Neural progenitor cell (in vitro differentiated cells): ENCODE measurements around the gene PRSS50. TPM values are rescaled to one million over a fixed set of nuclear protein-coding genes. Genes with fewer than 3 reads are reported as not detected.

Source experiments
- DNase-seq: peaks from one replicate; pipeline ENCODE4 v3.0.0-alpha.2; 2016; ENCODE audit warnings: low spot score
- H2AFZ ChIP-seq: fragments of 200-600 bp; sonication (generic); replicated peaks from 2 replicates; pipeline ENCODE4 v1.6.1; 2016; ENCODE audit warnings: antibody characterized with exemption
- H3F3A ChIP-seq: fragments of 200-600 bp; sonication (generic); 2 replicates; pipeline ENCODE4 v1.6.1; 2016; ENCODE audit warnings: antibody characterized with exemption, low read depth
- H3K27ac ChIP-seq: fragments of 200-600 bp; sonication (generic); 2 replicates; pipeline ENCODE4 v1.5.1; 2016; ENCODE audit warnings: mild to moderate bottlenecking
- H3K27me3 ChIP-seq: fragments of 200-600 bp; sonication (generic); 2 replicates; pipeline ENCODE4 v1.6.1; 2016; ENCODE audit warnings: mild to moderate bottlenecking, moderate library complexity
- H3K36me3 ChIP-seq: fragments of 200-600 bp; sonication (generic); 2 replicates; pipeline ENCODE4 v1.5.1; 2016
- H3K4me1 ChIP-seq: fragments of 200-600 bp; sonication (generic); 2 replicates; pipeline ENCODE4 v1.6.1; 2016; ENCODE audit warnings: mixed run types
- H3K4me2 ChIP-seq: fragments of 200-600 bp; sonication (generic); 2 replicates; pipeline ENCODE4 v1.6.1; 2016
- H3K4me3 ChIP-seq: fragments of 200-600 bp; sonication (generic); 2 replicates; pipeline ENCODE4 v1.5.1; 2016
- H3K79me2 ChIP-seq: fragments of 200-600 bp; sonication (generic); 2 replicates; pipeline ENCODE4 v1.6.1; 2016; ENCODE audit warnings: low read depth
- H3K9ac ChIP-seq: fragments of 200-600 bp; sonication (generic); 2 replicates; pipeline ENCODE4 v1.6.1; 2016
- H3K9me3 ChIP-seq: fragments of 200-600 bp; sonication (generic); 2 replicates; pipeline ENCODE4 v1.5.1; 2016; ENCODE audit warnings: low read depth
- H4K20me1 ChIP-seq: fragments of 200-600 bp; sonication (generic); 2 replicates; pipeline ENCODE4 v1.6.1; 2016; ENCODE audit warnings: low read depth
- H3K27ac Mint-ChIP-seq: 3 replicates; pipeline ENCODE4 v1.8.0; 2021; ENCODE audit warnings: mixed read lengths
- H3K27me3 Mint-ChIP-seq: 2 replicates; pipeline ENCODE4 v1.8.0; 2022; ENCODE audit warnings: low read depth, mild to moderate bottlenecking, inconsistent platforms, moderate library complexity, mixed read lengths; ENCODE audit not compliant: insufficient read depth
- H3K36me3 Mint-ChIP-seq: 3 replicates; pipeline ENCODE4 v1.8.0; 2021; ENCODE audit warnings: mixed read lengths
- H3K4me1 Mint-ChIP-seq: 3 replicates; pipeline ENCODE4 v1.8.0; 2021; ENCODE audit warnings: mixed read lengths
- H3K4me3 Mint-ChIP-seq: 3 replicates; pipeline ENCODE4 v1.8.0; 2021; ENCODE audit warnings: mild to moderate bottlenecking, moderate library complexity, mixed read lengths
- H3K9me3 Mint-ChIP-seq: 3 replicates; pipeline ENCODE4 v1.8.0; 2020; ENCODE audit warnings: mixed read lengths
- CTCF ChIP-seq: fragments of 200-600 bp; sonication (generic); IDR thresholded peaks from 2 replicates; pipeline ENCODE4 v1.5.1; 2017; ENCODE audit warnings: antibody characterized with exemption, mild to moderate bottlenecking
- EZH2 ChIP-seq: fragments of 200-600 bp; sonication (generic); IDR thresholded peaks from 2 replicates; pipeline ENCODE4 v1.6.1; 2017; ENCODE audit warnings: antibody characterized with exemption, mild to moderate bottlenecking, moderate library complexity
- EZH2phosphoT487 ChIP-seq: fragments of 200-600 bp; sonication (generic); IDR thresholded peaks from 2 replicates; pipeline ENCODE4 v1.6.1; 2017; ENCODE audit warnings: antibody characterized with exemption
- total RNA-seq: library from RNA; depleted of rRNA; stranded (reverse); fragments of >200 nt; gene quantifications from 2 replicates; pipeline ENCODE4 v1.2.3, GENCODE V29; 2015; ENCODE audit warnings: low replicate concordance

PRSS50 gene
- total RNA-seq, 1 donor from 2014 or later, result 0.28 TPM

- Histone ChIP-seq H3K27me3 (no peaks in the 10 kb centered on the region), H3K4me1 (no peaks in the 10 kb centered on the region), H3K36me3 (no peaks in the 10 kb centered on the region), H3K79me2 (no peaks in the 10 kb centered on the region), H3K4me2 (no peak overlapping the region), H3K9ac (no peak overlapping the region), H3K27ac (no peak overlapping the region), H3F3A (no peaks in the 10 kb centered on the region), H4K20me1 (no peaks in the 10 kb centered on the region), H2AFZ (no peak overlapping the region), H3K4me3 (no peak overlapping the region), H3K9me3 (no peaks in the 10 kb centered on the region)
- Mint-ChIP-seq H3K36me3 (no peaks in the 10 kb centered on the region), H3K4me1 (no peaks in the 10 kb centered on the region), H3K27ac (no peak overlapping the region), H3K27me3 (peaks cover 2% of the 10 kb centered on the region), H3K4me3 (no peak overlapping the region), H3K9me3 (no peaks in the 10 kb centered on the region)
- no peak for DNase-seq
- TF ChIP-seq EZH2phosphoT487 (no peak), CTCF (no peak), EZH2 (no peak)
Observed at GRCh38 chr3:46731795-46732194, 14.1 kb upstream of the PRSS50 start.

GRCh38 chr3:46730819-46731218, 13.2 kb upstream of the PRSS50 start:
- H3K9me3 Mint-ChIP-seq, result no peaks in the 10 kb centered on the region
- H3K36me3 Mint-ChIP-seq, result no peaks in the 10 kb centered on the region
- Histone ChIP-seq H4K20me1 (no peaks in the 10 kb centered on the region), H3K9ac (no peak overlapping the region), H3K27ac (no peak overlapping the region), H3K9me3 (no peaks in the 10 kb centered on the region), H2AFZ (no peak overlapping the region), H3F3A (no peaks in the 10 kb centered on the region), H3K27me3 (no peaks in the 10 kb centered on the region), H3K4me3 (no peak overlapping the region), H3K4me1 (no peaks in the 10 kb centered on the region), H3K79me2 (no peaks in the 10 kb centered on the region), H3K36me3 (no peaks in the 10 kb centered on the region), H3K4me2 (no peak overlapping the region)
- H3K4me3 Mint-ChIP-seq, result no peak overlapping the region
- TF ChIP-seq EZH2phosphoT487, result no peak
- TF ChIP-seq CTCF, result no peak
- no peak for TF ChIP-seq EZH2
- no peaks in the 10 kb centered on the region for H3K4me1 Mint-ChIP-seq
- peaks cover 3% of the 10 kb centered on the region for H3K27me3 Mint-ChIP-seq
- no peak for DNase-seq
- no peak overlapping the region for H3K27ac Mint-ChIP-seq

- Histone ChIP-seq H3K79me2 (no peaks in the 10 kb centered on the region), H3K27me3 (no peaks in the 10 kb centered on the region), H3K9ac (no peak overlapping the region), H3K4me2 (no peak overlapping the region), H3K4me1 (no peaks in the 10 kb centered on the region), H2AFZ (no peak overlapping the region), H3K27ac (no peak overlapping the region), H3K4me3 (no peak overlapping the region), H3K36me3 (no peaks in the 10 kb centered on the region), H3K9me3 (no peaks in the 10 kb centered on the region), H4K20me1 (no peaks in the 10 kb centered on the region), H3F3A (no peaks in the 10 kb centered on the region)
- DNase-seq, result no peak
- Mint-ChIP-seq H3K27ac (no peak overlapping the region), H3K4me3 (no peak overlapping the region), H3K9me3 (no peaks in the 10 kb centered on the region), H3K36me3 (no peaks in the 10 kb centered on the region), H3K4me1 (no peaks in the 10 kb centered on the region), H3K27me3 (peaks cover 3% of the 10 kb centered on the region)
- TF ChIP-seq EZH2phosphoT487 (no peak), EZH2 (no peak), CTCF (no peak)
Observed at GRCh38 chr3:46729038-46729437, 11.4 kb upstream of the PRSS50 start.
